Prostate gland (tissue), 2 donors: ENCODE data around the gene PTN.

Experiments used
- CTCF ChIP-seq, 4 experiments: fragments of 200-600 bp in 2 of 4; fragments of 450-650 bp in 2 of 4; sonication (generic) in 2 of 4; IDR thresholded peaks; 1 replicate in 3 of 4; 2 replicates in 1 of 4; pipeline ENCODE4 v1.5.1; 2016 to 2019; ENCODE audit warnings: antibody characterized with exemption in 4 of 4, mild to moderate bottlenecking in 2 of 4, moderate library complexity in 2 of 4
- POLR2A ChIP-seq: fragments of 450-650 bp; IDR thresholded peaks from one replicate; pipeline ENCODE4 v1.6.1; 2016; ENCODE audit warnings: antibody characterized with exemption, mild to moderate bottlenecking
- POLR2AphosphoS5 ChIP-seq: sonication (generic); formaldehyde crosslinking; IDR thresholded peaks from one replicate; pipeline ENCODE4 v1.6.1; 2017; ENCODE audit warnings: antibody characterized with exemption

DNA sequence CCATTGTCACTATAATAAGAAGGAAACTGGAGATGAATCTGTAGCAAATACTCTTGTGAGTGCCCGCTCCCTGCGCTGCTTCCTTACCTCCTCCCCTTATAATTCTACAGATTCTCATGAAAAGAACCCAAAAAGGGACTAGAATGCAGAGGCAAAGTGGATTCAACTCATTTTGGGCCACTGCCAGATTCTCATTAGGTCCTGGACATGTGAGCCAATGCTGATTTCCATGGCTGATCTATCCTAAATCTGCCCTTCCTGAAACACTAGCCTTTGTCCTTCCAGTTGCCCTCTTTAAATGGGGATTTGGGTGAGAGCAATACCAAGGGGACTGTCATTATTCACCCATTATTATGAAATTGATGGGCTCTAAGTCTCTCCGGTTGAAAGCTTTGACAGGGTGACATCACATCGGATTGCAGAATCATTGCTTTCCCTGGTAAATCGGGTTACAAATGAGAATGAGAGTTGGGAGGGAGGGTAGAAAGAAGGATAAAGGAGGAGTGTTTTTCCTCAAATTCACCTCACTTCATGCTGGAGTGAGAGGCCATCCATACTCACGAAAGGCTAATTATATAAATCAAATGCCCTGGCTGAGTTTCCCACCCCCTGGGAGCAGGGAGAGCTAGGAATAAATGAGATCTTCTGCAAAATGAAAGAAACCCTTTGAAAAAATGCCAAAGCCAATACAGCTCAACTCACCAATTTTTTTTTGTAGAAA, 37.5 kb downstream of the PTN start:
- TF ChIP-seq CTCF (IDR thresholded peaks at IDR 0.05) (no peak), POLR2A (no peak), POLR2AphosphoS5 (no peak)
